ENCODE results near the gene UBE2A.

The UBE2A gene

DNA sequence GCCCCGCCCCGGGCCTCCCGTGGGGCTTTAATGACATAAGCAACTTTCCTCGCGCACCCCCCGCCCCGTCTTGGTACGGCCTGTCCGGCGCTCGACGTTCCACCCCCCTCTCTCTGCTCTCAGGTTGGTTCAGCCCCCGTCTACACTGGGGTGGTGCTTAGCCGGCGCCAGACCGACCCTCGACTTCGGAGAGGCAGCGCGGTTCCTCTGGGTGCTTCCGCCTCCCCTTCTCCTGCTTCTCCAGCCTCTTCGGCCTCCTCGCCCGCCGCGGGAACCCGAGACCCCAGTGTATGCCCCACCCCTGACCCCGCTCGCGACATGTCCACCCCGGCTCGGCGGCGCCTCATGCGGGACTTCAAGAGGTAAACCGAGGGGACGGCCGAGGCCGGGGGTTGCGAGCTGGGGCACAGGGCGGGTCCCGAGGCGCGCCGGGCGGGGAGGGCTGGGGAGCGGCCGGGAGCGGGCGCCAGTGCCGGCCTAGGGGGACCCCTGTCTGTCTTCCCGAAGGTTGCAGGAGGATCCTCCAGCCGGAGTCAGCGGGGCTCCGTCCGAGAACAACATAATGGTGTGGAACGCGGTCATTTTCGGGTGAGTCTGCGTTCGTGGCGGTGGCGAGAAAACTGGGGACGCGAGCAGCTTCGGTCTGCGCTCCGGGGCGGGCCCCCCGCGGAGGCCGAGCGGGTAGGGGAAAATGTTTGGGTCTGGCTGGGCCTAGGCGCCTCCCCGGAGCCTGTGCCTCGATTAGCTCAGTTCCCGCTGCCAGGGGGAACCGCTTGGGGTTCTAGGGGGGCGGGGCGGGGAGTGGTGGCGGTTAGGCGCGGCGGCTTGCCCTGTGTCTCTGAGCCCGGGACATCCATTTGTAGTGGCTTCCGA lies at the start of gene UBE2A:
Gene UBE2A (plus strand): TSS at position 170 of the 873 bp plus-strand sequence. CDS start 149 bp downstream, at position 319.
- H3K4me3 ChIP-seq (ENCODE audit: low read depth, low read length) = peak within 1 kb of the TSS; percentile 71
- TF ChIP-seq, protein P1, sequence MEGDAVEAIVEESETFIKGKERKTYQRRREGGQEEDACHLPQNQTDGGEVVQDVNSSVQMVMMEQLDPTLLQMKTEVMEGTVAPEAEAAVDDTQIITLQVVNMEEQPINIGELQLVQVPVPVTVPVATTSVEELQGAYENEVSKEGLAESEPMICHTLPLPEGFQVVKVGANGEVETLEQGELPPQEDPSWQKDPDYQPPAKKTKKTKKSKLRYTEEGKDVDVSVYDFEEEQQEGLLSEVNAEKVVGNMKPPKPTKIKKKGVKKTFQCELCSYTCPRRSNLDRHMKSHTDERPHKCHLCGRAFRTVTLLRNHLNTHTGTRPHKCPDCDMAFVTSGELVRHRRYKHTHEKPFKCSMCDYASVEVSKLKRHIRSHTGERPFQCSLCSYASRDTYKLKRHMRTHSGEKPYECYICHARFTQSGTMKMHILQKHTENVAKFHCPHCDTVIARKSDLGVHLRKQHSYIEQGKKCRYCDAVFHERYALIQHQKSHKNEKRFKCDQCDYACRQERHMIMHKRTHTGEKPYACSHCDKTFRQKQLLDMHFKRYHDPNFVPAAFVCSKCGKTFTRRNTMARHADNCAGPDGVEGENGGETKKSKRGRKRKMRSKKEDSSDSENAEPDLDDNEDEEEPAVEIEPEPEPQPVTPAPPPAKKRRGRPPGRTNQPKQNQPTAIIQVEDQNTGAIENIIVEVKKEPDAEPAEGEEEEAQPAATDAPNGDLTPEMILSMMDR (IDR thresholded peaks at IDR 0.05; ENCODE audit: low read depth, low read length) = no peak

GRCh38 chrX:119529345-119530276 lies 44.8 kb upstream of the UBE2A start:
- H3K4me3 ChIP-seq (ENCODE audit: low read depth, low read length) = no peak overlapping the region
- TF ChIP-seq, protein P1 (IDR thresholded peaks at IDR 0.05; ENCODE audit: low read depth, low read length) = no peak

DNA sequence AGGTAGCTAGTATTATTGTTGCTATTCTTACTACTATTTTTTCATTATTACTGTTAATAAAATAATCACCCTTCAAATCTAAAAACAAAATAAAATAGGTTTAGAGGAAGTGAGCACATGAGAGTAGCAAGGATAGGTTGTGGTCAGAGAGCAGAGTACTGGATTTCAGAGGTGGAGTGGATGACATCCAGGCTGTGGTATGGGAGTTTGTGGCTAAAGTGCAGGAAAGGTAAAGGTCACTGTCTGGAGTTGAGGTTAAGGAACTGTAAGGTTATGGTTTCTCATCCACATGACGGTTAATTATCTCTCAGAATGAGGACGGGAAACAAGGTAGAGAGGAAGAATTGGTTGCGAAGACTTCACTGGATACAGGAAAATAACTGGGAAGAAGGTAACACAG lies 36.9 kb upstream of the UBE2A start:
- no peak overlapping the region for H3K4me3 ChIP-seq (ENCODE audit: low read depth, low read length)
- TF ChIP-seq, protein P1 (IDR thresholded peaks at IDR 0.05; ENCODE audit: low read depth, low read length) = no peak

GRCh38 chrX:119539872-119540271 lies 34.5 kb upstream of the UBE2A start:
- H3K4me3 ChIP-seq (ENCODE audit: low read depth, low read length) = no peak overlapping the region
- TF ChIP-seq, protein P1 (IDR thresholded peaks at IDR 0.05; ENCODE audit: low read depth, low read length) = no peak

DNA sequence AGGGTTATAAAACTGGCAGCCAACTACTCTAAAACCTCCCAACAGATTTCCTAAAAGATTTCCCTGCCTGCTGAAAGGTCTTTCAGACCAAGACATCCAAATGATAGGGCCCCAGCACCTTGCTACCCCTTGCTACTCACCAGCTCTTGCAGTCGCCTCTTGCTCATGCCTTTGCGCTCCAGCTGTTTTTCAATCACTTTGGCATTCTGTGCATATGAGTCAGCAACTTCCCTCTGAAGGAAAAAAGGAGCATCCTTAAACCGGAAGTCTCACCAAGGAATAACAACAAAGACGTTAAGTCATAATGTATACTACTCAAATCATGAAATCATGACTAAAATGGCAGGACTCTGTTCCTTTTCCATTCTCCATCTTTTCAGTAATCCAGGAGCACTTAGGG lies 33.2 kb upstream of the UBE2A start:
- no peak overlapping the region for H3K4me3 ChIP-seq (ENCODE audit: low read depth, low read length)
- TF ChIP-seq, protein P1 (IDR thresholded peaks at IDR 0.05; ENCODE audit: low read depth, low read length) = no peak

- TF ChIP-seq, protein P1 (IDR thresholded peaks at IDR 0.05; ENCODE audit: low read depth, low read length) = no peak
- H3K4me3 ChIP-seq (ENCODE audit: low read depth, low read length) = no peak overlapping the region
These were observed 24.9 kb upstream of the UBE2A start for GRCh38 chrX:119549327-119550016.

All from WI38 (cell line).